GM19023 (cell line): ENCODE measurements around the gene PRXL2B.

Source experiments
- ATAC-seq: cut with Tn5 transposase; IDR thresholded peaks from one replicate; pipeline ENCODE4 v1.9.1; 2021; ENCODE audit warnings: mild to moderate bottlenecking, moderate library complexity; ENCODE audit not compliant: unreplicated experiment

PRXL2B gene

DNA sequence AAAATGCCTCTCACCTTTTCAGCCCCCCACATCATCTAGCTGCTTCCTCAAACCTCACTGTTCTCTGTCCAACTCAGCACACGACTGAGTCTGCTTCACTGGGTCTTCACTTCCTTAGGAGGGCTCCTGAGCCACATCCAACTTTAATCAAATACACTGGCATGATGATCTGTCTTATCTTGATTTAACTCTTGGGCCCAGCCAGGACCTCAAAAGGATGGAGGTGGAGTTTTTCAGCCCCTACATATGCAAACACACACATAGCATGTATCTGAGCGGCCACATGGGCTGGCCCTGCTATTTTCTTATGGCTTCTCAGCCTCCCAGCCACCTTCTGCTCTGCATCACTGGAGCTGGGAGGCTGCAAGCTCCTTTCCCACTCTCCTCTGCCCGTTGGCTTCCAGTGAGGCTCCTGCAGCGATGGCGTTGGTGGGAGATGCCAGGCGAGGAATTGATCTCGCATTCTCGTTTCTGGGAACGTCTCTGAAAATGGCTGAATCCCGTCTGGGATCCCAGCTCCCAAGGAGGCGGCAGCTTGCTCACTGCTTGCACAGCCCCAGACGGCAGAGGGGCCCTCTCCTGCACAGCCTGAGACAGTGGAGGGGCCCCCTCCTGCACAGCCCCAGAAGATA is 1.8 kb upstream of the PRXL2B start:
- no peak for ATAC-seq

DNA sequence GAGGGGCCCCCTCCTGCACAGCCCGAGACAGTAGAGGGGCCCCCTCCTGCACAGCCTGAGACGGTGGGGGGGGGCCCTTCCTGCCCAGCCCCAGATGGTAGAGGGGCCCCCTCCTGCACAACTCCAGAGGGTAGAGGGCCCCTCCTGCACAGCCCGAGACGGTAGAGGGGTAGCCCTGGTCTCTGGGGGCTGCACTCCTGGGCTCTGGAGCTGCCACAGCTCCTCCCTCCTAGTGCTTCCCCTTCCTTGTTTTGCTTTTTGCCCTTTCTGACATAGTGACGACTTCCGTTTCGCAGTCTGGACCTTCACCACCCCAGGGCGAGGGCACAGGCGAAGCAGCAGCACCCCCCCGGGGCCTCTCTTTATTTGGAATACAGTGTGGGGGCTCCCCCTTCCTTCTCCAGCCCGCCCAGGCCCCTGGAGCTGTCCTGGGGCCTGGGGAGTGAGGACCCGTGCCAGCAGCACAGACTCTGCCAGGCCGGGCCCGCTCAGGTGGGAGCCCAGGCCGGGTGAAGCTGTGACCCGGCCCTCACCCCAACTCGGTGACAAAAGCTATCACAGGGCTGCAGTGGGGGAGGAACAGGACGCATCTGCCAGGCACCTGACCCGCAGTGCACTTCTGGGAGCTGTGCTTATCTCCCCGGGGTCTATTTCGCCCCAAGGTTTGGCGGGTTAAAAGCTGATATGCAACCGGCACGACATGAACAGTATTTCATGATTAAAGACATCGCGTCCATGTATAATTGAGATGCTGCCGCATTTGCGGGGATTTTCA is 1.1 kb upstream of the PRXL2B start:
- ATAC-seq, result no peak

DNA sequence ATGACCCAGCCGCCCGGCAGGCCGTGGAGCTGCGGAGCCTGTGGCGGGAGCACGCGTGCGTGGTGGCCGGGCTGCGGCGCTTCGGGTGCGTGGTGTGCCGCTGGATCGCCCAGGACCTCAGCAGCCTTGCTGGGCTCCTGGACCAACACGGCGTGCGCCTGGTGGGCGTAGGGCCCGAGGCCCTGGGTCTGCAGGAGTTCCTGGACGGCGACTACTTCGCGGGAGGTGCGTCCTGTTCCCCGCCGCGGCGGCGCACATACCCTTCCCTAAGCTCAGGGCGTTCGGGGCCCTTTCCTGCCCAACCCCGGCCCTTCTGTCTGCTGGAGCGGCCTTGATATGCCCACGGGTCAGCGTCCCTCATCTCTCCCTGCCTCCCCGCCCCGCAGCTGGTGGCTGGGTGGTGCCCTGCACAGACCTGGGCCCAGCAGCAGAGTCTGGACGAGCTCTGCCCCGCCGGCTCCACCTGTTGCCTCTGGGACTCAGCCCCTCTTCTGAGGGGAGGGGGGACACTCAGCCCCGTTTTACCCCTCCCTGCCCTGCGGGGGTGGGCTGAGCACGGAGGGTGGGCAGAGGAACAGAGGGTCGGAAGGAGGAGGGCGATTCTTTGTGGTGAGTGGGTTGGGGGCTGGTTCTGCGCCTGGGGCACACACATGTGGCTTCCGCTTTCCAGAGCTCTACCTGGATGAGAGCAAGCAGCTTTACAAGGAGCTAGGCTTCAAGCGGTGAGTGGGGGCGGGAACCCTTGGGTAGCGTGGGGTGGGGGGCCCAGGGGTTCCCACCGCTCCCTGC is 688 bp downstream of the PRXL2B start:
- no peak for ATAC-seq

DNA sequence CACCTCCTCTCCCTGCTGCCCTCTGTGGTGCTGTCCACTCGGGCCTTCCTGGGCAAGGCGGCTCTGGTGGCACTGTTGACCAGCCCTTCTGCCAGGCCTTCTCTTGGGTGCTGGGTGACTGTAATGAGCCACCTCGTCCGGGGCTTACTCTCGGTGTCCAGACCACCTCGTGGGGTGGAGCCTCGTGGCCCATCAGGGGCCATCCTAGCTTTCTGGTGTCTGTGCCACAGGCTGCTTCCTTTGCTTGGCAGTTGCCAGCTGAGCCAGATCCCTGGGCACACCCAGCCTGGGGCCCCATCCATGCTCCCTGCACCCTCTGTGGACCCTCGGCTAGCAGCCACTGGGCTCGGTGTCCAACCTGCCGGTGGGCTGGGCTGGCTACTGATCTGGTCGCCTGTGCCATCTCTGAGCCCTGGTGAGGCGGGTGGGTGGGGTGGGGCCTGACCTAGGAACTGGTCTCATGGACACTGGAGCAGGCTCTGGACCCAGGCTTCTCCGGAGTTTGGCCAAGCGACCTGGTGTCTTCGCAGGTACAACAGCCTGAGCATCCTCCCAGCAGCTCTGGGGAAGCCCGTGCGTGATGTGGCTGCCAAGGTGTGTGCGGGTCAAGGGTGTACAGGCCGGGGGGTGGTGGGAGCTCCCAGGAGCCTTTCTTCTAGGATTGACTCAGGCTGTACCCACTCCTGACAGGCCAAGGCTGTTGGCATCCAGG is 1.4 kb downstream of the PRXL2B start:
- no peak for ATAC-seq

DNA sequence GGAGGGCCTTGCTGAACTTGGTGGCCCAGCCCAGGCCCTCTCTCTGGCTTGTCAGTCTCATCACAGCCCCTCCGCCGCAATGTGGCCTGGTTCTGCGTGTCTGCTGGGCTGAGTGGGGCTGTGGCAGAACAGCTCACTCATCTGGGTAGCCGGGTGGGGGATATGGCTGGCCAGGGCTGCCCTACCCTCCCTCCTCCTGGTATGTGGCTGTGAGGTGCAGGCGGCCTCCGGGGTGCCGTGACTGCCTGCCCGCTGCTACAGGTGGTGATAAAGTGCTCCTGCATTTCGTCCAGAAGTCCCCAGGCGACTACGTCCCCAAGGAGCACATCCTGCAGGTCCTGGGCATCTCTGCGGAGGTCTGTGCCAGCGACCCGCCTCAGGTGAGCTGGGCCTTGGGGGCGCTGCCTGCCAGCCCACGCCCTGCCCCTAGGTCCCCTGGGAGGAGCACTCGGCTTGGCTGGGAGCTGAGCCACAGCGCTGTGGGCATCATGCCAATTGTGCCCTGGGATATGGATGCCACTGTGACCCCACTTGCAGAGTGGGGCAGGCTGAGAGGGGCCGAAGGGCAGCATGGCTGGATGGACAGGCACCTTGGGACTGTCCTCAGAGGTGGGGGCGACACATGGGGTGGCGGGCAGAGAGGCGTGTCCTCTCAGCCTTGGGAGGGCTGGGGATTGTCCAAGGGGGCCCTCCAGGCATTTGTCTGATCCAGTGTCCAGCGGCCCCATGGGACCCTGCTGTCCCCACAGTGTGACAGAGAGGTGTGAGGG is 2.3 kb downstream of the PRXL2B start:
- ATAC-seq, result no peak

DNA sequence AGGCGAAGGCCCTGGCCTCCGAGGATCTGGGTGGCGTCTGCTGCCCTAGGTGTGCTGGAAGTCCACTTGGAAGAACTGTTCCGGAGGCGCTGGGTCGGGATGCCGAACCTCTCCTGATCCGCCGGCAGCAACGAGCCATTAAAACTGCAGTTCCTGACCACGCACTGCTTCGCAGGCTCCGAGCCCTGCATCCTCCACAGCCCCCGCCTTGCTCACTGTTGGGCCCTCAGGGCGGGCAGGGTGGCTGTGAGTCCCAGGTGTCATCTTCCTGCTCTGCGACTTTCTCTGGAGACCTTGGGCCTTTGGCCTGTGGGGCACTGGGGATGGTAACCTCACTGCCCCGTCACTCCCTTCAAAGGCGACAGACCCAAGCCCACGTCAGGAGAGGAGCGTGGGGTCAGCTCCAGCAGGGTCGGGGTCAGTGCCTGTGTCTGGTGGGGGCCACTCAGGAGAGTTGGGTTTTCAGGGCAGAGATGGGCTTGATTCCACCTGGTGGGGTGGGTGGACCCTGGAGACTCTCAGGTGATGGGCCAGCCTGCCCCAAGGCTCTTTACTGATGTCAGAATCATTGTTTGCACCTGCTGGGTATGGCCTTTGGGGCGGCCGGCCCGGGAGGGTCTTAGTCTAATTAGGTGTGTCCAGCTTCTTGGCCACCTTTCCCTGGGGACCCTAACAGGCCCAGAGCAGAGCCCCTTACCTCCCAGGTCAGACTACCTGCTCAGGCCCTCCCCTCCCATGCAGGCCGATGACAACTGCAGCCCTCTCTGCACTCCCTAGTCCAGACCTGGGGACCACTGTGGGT is 3.1 kb downstream of the PRXL2B start:
- ATAC-seq, result no peak

DNA sequence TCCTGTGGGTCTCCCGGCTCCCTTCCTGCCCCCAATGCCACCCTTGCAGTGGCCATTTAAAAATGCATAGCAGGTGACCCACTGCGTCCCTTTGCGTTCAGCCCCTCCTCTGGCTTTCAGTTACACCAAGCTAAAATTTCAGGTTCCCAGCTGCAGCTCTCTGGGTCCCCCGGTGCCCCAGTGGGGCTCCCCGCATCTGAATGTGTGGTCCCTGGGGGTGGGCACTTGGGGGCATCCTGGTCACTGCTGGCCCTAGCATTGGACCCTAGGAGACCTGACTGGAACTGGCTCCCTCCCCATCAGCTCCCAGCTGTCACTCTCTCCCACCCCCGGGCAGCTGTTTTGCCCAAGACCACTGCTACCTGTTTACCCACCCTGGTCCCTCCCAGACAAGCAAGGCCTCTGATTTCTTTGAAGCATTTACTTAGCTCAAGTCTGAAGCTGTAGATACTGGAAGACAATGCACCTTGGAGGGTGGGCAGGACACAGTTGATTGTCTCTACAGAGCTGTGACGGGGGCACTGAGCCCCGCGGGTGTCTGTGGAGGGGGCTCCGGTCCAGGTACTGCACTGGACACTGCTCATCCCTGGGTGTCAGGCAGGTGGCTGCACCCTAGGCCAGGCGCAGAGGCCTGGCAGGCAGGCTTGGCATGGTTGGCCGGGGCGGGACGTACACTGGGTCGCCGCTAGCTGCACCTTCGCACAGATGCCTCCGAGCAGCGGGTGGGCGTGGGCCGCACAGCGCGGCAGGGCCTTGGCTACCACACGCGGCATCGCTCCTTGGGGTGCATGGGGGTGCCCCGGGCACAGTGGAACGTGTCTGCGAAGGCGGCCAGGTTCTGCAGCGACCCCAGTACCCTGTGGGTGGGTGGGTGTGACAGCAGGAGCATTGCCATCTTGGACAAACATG is 3.9 kb downstream of the PRXL2B start:
- ATAC-seq, result no peak

DNA sequence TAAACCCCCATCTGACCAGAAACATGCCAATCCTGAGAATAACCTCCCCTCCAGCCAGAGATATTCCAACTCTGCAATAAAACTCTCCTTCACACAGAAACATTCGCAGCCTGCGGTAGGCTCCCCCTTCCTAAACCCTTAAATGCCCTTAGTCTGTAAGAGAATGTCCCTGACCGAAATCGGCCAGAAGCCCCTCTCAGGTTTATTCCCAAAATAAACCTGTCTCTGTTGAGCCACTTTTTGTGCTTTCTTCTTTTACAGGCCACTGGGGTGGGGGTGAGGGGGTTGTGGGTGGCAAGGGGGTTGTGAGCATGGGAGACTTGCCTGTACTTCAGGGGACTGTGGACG is 4.6 kb downstream of the PRXL2B start:
- no peak for ATAC-seq

DNA sequence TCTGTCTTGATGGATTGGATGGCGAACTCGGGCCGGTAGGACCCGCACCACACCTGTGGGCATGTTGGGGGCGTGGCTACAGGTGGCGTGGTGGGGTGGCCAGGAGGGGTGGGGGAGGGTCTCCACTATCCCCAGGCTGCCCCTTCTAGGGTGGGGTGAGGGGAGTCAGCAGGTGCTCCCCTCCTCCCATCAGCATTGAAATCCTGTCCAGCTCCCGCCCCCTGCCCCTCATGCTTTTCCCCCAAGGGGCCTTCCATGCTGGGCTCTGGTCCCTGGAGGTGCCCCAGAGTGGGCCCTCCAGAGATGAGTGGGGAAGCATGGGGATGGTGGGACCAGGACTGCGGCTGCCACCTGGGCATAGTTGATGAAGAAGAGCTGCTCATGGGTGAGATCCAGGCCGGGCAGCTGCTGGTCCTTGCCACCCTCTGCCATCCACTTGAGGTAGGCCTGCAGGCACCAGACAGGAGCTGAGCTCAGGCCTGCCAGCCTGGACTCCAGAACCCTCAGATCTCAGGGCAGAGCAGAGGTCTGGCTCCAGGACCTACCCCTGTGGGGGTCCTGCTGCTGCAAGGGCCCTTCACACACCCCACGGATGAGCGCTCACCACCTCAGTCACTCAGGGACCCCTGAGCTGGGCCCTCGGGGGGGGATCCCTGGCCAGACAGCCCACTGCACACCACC is 5.1 kb downstream of the PRXL2B start:
- no peak for ATAC-seq

DNA sequence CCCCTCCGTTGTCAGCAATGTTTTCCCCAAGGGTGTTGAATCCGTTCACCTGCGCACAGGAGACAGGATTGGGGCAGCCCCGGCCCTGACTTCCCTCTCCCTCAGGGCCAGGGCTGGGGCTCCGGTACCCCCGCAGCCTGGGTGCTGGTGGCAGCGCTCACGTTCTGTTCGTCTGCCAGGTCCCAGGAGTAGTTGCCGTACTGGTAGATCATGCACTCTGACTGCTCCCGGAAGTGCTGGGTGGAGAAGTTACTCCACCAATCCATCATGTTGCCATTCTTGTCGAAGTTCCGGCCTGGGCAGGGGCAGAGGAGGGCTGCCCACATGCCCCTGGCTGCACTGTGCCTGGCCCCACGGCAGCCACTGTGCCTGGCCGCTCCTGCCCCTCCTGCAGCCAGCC is 6.1 kb downstream of the PRXL2B start:
- ATAC-seq, result no peak

DNA sequence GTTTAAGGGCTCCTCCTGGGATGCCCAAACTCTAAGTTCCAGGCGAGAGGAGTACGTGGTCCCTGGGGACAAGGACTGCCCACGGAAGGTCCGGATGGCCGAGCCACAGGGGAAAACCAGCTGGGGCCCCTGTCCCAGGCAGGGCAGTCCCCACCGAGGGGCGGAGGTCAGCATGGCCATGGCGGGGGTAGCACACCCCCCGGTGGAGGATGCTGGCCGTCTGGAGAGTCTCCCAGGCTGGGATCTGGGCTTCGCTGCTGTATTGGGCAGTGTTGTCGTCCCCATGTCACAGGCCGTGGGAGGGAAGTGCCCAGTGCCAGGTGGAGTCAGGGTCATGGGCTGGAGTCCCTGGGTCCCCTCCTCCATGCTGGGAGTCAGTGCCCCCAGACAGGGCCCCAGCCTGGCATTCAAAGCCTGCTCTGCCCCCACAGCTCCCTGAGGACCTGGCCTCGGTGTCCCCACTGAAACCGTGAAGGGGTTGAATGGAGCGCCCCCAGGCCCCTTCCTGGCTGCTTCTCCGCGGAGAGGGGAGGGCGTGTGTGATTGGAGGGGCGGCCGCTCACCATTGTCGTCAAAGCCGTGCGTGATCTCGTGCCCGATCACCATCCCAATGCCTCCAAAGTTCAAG is 6.8 kb downstream of the PRXL2B start:
- no peak for ATAC-seq

DNA sequence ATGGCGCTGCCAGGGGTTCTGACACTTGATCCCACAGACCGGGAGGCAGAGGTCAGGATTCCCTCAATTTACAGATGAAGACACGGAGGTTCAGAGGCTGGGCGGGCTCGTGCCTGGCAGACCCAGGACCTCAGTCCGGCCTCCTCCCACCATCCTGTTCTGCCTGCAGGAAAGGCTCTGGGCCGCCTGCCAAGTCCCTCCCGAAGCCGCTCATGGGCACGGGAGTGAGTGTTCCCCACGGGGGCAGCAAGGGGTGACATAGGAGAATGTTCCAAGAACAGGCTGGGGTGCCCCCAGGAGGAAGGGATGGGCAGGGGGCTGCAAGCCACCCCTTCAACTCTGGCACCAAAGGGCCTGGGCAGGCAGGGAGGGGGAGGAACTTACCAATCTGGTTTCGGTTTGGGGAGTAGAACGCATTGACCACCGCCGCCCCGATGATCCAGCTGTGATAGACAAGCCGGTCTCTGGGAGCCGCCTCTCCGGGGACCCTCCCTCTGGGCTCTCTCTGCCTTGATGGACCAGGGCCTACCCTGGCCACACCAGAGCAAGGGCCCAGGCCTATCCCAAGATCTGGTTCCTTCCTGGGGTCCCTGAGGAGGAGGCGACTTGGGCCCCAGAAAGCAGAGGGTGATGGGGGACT is 7.5 kb downstream of the PRXL2B start:
- ATAC-seq, result no peak

DNA sequence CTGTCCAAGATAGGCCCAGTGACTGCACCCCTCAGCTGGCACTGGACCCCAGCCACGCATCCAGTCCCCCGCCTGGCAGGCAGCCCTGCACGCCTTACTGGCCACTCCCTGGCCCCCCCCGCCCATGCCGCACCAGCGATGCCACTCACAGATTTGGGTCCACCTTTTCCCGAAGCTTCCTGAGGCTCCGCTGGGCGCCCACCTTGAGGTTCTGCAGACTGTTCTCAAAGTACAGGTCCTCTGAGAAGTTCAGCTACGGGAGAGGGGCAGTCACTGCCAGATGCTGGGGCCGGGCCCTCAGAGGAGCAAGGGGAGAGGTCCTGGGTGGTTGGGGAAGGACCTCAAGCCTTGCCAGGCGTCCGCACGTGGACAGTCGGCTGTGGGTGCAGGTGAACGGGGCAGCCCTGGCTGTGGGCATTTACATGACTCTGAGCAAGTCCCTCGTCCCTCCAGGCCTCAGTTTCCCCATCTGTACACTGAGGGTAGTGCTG is 8.1 kb downstream of the PRXL2B start:
- no peak for ATAC-seq

DNA sequence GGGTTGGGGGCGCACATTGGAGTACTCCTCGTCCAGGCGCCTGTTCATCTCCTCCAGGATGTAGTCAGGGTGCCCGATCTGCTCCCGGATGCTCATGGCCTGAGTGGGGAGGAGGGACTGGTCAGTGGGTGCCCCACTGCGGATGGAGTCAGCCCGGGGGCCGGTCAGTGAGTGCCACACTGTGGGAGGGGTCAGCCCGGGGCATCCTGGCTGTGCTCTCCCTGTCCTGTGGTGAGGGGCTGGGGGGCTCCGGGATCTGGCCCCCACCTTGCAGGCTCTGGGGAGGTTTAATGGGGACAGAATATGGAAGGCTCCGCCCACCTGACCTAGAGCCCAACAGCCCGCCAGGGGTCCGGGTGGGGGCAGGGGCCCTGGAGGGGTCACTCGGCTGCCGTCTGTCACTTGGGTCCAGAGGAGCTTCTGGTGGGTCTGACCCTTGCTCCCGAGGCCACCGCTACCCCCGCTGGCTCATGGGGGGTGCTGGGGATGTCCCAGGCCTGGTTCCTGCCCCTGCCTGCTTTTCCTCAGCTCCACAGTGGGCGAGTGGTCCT is 8.8 kb downstream of the PRXL2B start:
- ATAC-seq, result no peak

DNA sequence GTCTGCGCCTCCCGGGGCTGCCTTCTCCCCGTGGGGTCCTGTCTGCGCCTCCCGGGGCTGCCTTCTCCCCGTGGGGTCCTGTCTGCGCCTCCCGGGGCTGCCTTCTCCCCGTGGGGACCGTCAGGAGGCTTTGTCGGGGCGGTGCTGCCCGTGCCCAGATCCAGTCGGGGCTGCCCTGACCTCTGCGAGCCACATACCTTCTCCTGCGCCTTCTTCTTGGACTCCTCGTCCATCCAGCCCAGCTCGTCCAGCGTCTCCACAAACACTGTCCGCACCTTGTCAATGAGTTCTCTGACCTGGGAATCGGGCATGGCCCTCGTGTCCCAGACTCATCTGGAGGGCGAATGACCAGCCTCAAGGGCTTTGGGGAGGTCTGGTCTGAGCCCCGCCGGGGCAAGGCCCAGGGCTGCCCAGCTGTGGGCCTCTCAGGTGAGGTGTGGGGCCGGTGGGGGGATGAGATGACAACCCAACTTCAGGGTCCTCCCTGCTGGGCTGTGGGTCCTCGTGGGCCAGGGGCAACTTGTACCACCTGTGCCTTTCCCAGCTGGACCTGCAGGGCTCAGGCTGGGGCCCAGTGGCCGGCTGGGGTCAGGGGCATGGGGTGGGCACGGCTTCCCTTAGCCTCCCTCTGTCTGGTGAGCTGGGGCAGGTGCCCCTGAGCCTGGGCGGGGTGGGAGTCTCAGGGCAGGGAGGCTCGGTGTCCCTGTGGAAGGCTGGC is 9.4 kb downstream of the PRXL2B start:
- ATAC-seq, result no peak
